Raji (cell line): ENCODE data around the gene TBC1D1.

Experiments
- POLR2A ChIP-seq: IDR thresholded peaks from 2 replicates; pipeline ENCODE4 v1.6.1; 2011; ENCODE audit warnings: low read depth, low read length, control low read depth; ENCODE audit not compliant: insufficient read depth

The TBC1D1 gene

DNA sequence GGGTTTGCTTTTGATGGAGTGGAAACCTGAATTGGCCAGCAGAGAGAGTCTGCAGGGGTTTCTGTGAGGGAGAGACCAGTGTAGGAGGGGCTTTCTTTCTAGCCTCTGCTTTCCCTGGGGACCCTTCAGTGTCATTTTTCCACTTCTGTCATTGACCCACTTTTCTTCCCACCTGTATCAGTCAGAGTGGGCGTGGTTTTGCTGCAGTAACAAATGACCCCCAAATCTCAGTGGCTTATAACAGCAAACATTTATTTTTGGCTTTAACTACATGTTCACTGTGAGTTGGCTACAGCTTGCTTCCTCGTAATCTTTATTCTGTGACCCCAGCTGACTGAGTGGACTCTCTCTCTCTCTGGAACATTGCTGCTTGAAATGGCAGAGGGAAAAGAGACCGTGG lies 43.7 kb downstream of the TBC1D1 start:
- no peak for TF ChIP-seq POLR2A

DNA sequence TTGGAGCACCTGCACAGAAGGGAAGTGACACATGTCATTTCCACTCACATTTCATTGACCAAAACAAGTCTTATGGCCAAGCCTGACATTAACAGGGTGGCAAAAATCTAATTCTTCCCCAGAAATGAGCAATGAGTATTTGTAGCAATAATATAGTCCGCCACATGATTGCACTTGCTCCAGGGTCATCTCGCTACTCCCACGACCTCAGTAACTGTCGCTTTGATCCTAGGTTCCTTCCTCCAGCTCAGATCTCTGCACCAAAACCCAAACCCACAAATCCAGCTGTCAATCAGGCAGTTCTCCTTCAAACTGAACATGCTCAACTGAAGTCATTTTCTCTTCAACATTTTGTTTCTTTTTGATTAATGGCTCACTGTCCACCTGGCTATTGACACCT lies 44.1 kb downstream of the TBC1D1 start:
- TF ChIP-seq POLR2A, result no peak

DNA sequence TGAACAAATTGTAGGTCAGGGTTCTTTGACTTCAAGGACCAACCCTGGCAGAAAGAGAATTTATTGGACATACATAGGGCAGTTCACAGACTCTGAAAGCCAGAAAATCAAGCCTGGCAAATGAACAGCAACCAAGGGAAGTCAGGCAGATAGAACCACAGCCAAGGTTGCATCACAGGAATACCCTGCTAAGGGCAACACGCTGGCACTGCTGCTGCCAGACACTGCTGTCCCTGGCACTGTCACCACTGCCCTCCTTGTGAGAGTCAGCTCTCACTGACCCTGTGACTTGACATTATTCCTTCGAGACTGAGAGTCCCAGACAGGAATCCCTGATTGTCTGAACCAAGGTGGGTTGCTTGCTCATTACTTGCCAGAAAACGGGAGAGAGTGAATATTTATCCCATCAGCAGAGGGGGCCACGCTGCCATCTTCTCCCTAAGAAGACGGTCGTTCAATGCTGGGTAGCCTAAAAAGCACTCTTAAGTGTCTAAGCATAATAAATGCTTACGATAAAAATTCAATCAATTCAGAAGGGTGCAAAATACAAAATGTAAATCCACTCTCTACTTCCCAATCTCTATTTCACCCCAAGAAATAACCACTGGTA lies 46.1 kb downstream of the TBC1D1 start:
- TF ChIP-seq POLR2A, result no peak

DNA sequence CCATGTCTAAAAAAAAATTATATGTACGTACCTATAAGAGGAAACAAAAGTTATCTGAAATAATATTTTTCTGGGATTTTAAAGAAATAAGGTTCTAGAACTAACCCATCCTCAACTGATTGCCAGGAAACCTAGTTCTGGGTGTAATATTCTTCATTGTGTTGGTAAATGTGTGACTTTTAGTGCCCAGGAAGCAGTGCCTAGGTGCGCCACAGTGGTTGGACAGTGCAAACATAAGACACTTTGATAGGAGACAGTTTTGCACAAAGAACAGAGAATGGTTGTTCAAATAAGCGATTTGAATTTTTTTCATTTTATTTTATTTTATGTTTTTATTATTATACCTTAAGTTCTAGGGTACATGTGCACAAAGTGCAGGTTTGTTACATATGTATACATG lies 47.3 kb downstream of the TBC1D1 start:
- no peak for TF ChIP-seq POLR2A

GRCh38 chr4:37946503-37947179 lies 55.8 kb downstream of the TBC1D1 start:
- no peak for TF ChIP-seq POLR2A

GRCh38 chr4:37948542-37948941 lies 57.7 kb downstream of the TBC1D1 start:
- no peak for TF ChIP-seq POLR2A

DNA sequence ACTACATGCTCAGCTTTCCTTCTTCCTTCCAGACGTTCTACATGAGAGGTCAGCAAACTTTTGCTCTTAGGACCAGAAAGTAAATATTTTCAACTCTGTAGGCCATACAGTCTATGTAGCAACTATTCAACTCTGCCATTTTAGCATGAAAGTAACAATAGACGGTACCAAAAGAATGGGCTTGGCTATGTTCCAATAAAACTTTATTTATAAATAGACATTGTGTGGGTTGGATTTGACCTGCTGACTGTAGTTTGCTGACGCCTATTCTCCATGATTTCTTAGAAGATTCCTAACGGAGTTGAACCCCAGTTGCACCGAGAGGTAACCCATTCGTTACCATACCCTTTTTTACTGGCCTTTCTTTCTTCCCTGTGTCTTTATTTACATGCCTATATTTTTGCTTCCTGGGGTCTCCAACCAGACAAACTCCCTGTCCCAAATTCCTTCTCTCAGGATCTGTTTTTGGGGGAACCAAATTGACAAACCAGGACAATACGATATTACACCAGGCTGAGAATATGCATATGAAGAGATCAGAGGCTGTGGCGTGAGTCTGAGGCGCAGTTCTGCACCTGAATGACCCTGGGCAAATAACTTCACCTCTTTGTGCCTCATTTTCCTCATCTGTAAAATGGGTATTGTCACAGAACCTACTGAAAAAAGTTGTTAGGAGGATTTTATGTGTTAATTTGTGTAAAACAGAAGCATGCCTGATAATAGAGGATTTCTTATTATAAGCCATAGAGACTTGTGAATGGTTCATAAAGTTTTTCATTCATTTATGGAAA lies 58.9 kb downstream of the TBC1D1 start:
- TF ChIP-seq POLR2A, result no peak

DNA sequence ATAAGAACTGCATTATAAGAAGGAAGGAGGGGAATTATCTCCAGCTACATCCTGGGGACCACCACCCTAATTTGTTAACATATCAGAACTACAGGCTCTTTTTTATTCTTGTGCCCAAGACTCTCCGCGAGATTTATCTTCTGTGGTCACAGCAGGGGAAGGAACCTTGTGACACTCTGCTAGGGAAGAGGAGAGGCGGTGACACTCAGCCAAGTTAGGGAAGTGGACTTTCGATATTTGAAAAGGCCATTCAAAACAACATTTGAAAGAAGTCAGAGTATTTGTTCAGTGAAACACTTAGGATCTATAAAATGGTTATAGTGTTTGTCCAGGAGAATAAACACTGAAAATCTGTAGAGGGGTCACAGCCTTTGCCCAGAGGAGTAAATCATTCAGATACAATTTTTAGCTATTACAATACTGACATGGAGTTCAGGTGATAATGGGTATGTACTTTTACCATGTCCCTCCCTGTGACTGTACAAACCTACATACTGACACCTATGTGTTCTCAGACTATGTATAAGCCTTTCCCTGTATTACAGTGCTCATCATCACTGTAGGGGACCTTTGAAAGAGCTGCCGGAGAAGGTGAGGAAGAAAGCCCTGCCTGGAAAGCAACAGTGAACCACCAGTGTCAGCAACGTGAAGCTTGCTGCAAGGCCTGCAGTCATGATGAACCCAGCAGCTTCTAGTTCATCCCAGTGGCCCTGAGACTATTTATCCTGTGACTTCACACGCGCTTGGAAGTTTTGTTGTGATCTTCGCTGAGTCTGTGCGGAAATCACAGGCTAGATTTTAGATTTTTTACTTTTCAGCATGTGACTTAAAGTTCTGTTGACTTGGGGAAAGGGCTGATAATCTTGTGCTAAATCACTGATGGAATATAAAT lies 60.8 kb downstream of the TBC1D1 start:
- TF ChIP-seq POLR2A, result no peak

GRCh38 chr4:37953156-37953555 lies 62.3 kb downstream of the TBC1D1 start:
- no peak for TF ChIP-seq POLR2A

DNA sequence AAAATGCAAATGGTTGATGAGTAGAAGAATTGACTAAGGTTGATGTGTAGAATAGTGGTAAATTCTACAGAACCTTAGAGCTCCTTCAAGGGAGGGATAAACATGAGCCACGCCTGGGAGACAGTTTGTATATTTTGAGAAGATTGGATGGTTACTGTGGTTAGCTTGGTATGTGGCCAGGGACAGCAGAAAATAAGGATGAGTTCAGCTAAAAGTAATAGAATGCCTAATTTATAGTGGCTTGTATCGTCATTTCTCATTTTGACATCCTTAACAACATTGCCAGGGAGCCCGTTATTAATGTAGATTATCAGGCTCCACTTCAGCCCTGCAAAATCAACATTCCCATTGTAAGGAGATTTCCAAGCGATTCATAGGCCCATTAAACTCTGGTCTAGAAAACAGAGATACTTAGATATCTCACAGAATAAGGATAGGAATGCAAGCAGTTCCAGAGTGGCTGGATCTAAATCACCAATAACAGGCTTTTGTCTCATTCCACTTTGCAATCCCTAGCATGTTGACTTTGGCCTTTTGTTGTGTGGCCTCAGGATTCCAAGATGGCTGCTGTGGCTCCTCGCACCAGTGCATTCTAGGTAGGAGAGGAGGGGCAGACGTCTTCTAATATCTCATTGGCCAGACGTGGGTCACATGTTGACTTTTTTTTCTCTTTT lies 62.9 kb downstream of the TBC1D1 start:
- no peak for TF ChIP-seq POLR2A

GRCh38 chr4:37956941-37957340 lies 66.1 kb downstream of the TBC1D1 start:
- TF ChIP-seq POLR2A, result no peak

DNA sequence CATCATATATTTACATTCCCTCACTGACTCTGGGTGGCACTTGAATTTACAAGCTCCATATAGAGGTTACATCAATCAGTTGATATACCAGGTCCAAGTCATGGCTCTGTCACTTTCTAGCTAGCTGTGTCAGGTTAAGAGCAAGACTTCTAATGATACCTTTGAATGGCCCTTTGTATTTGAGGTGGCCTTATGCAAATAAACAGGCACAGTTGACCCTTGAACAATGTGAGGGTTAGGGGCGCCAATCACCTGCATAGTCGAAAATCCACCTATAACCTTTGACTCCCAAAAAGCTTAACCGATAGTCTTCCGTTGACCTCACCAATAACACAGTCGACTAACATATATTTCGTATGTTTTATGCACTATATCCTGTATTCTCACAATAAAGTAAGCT lies 68.0 kb downstream of the TBC1D1 start:
- no peak for TF ChIP-seq POLR2A

DNA sequence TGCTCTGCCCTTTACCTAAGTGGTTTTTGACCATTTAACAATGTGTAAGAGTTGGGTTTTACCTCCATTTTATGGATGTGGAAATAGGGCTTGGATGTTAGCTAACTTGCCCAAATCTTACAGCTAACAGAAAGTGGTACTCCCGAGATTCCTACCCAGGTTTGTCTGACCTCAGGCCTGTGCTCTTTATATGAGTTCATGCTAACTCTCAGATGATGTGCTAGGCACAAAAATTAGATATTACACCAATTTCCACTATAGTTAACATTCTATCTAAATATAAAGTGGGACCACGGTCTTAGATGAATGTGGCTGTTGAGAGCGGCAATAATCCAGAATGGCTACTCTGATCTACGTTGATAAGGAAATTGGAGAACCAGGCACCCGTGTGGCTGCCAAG lies 69.2 kb downstream of the TBC1D1 start, which contains the start of gene PTTG2:
PTTG2 (plus strand) TSS at position 301 of the 400 bp plus-strand sequence; CDS start at position 338, 37 bp downstream.
- TF ChIP-seq POLR2A, result no peak

DNA sequence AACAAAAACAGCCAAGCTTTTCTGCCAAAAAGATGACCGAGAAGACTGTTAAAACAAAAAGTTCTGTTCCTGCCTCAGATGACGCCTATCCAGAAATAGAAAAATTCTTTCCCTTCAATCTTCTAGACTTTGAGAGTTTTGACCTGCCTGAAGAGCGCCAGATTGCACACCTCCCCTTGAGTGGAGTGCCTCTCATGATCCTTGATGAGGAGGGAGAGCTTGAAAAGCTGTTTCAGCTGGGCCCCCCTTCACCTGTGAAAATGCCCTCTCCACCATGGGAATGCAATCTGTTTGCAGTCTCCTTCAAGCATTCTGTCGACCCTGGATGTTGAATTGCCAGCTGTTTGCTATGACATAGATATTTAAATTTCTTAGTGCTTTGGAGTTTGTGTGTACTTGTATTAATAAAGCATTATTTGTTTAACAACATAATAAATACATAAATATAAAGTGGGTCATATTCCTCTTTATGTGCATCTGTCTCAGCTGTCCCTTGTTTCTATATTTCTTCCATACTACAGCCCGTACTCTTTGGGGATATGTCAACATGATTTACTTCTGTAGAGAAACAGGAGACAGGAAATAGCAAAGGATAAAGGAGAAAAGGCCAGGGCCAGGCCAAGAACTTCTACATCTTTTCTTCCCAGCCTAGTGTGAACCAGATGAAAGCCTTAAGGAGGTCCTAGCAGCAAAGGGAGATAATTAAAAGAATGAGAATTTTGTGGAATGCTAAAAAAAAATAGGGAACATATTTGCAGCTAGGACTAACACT lies 70.0 kb downstream of the TBC1D1 start:
- no peak for TF ChIP-seq POLR2A
